ENCODE results near the gene PRKCD. TPM values are rescaled to one million over a fixed set of nuclear protein-coding genes. Genes with fewer than 3 reads are reported as not detected.
A peak's percentile ranks its signal among the peaks of the same experiment; 100 is the strongest.

The PRKCD gene
- total and polyA plus RNA-seq, 2 donors (not counting 1 experiment from before 2014, with no cell fraction given), result 46.7 to 68.8 TPM

- H3K9me3 ChIP-seq (ENCODE audit: control extremely low read depth in 1 of 3, control insufficient read depth in 2 of 3, insufficient read depth in 1 of 3, low read length in 2 of 3), result no peaks in the 10 kb centered on the region
- H3K27ac ChIP-seq (ENCODE audit: low read length in 2 of 2), result no peak overlapping the region
- ChIA-PET CTCF (interaction anchor here (0.8 to 4.6 kb wide), 4 partner anchors 28 to 51 kb away, joined by 4 to 27 read pairs (median 10); no protein-coding TSS in a partner anchor), POLR2A (interaction anchor here (0.7 to 1.3 kb wide), 2 partner anchors 9 to 34 kb away, joined by 3 to 4 read pairs; no protein-coding TSS in a partner anchor)
- Mint-ChIP-seq H3K27me3 (no peaks in the 10 kb centered on the region), H3K4me3 (no peak overlapping the region), H3K27ac (peak overlapping the region; percentile 29), H3K9me3 (ENCODE audit: insufficient read depth) (no peaks in the 10 kb centered on the region), H3K4me1 (peaks cover 80% of the 10 kb centered on the region)
- 82% methylated on average over 9 of the region's 9 CpGs for WGBS (ENCODE audit: insufficient coverage)
- intact Hi-C loops (cut with micrococcal nuclease), result loop anchor here (10.0 kb wide), 1 partner anchor 630 kb away; the partner anchor contains the start of genes NT5DC2 and UQCC5
- ATAC-seq (ENCODE audit: low read depth) (no peak), DNase-seq (no peak)
- TF ChIP-seq EZH2 (IDR thresholded peaks at IDR 0.05; ENCODE audit: borderline replicate concordance, insufficient read depth, low read depth, low read length, poor library complexity, severe bottlenecking), result no peak
- TF ChIP-seq, protein P1, sequence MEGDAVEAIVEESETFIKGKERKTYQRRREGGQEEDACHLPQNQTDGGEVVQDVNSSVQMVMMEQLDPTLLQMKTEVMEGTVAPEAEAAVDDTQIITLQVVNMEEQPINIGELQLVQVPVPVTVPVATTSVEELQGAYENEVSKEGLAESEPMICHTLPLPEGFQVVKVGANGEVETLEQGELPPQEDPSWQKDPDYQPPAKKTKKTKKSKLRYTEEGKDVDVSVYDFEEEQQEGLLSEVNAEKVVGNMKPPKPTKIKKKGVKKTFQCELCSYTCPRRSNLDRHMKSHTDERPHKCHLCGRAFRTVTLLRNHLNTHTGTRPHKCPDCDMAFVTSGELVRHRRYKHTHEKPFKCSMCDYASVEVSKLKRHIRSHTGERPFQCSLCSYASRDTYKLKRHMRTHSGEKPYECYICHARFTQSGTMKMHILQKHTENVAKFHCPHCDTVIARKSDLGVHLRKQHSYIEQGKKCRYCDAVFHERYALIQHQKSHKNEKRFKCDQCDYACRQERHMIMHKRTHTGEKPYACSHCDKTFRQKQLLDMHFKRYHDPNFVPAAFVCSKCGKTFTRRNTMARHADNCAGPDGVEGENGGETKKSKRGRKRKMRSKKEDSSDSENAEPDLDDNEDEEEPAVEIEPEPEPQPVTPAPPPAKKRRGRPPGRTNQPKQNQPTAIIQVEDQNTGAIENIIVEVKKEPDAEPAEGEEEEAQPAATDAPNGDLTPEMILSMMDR (IDR thresholded peaks at IDR 0.05), result no peak
- peaks cover 0 to 31% of the 10 kb centered on the region in 2 experiments for H3K36me3 ChIP-seq (replicated peaks in 1 of 2; ENCODE audit: control extremely low read depth in 1 of 2, control insufficient read depth in 1 of 2, extremely low read depth in 1 of 2, insufficient read depth in 2 of 2, low read length in 1 of 2)
- H3K9ac ChIP-seq (ENCODE audit: low read length), result no peak overlapping the region
- H2AFZ ChIP-seq (ENCODE audit: insufficient read depth, low read depth, low read length, poor library complexity, severe bottlenecking), result no peak overlapping the region
- H4K20me1 ChIP-seq (ENCODE audit: control insufficient read depth, insufficient read depth, low read length, poor library complexity, severe bottlenecking), result peaks cover 80% of the 10 kb centered on the region
- H3K4me3 ChIP-seq (ENCODE audit: control extremely low read depth in 1 of 5, extremely low read depth in 1 of 5, insufficient read depth in 1 of 5, low read depth in 2 of 5, low read length in 4 of 5), result no peak overlapping the region
- no peaks in the 10 kb centered on the region for H3K27me3 ChIP-seq (replicated peaks in 1 of 4; ENCODE audit: control extremely low read depth in 1 of 4, control insufficient read depth in 3 of 4, insufficient read depth in 4 of 4, low read length in 3 of 4)
- peaks cover 96% of the 10 kb centered on the region for H3K79me2 ChIP-seq (ENCODE audit: control insufficient read depth, insufficient read depth, low read length)
- peaks cover 71 to 85% of the 10 kb centered on the region in 2 donors for H3K4me1 ChIP-seq (ENCODE audit: control insufficient read depth in 2 of 2, insufficient read depth in 2 of 2, low read length in 2 of 2)
- H3K4me2 ChIP-seq (replicated peaks; ENCODE audit: low read depth, low read length, poor library complexity, severe bottlenecking), result no peak overlapping the region
Observed at GRCh38 chr3:53164911-53165310, 3.9 kb downstream of the PRKCD start.

DNA sequence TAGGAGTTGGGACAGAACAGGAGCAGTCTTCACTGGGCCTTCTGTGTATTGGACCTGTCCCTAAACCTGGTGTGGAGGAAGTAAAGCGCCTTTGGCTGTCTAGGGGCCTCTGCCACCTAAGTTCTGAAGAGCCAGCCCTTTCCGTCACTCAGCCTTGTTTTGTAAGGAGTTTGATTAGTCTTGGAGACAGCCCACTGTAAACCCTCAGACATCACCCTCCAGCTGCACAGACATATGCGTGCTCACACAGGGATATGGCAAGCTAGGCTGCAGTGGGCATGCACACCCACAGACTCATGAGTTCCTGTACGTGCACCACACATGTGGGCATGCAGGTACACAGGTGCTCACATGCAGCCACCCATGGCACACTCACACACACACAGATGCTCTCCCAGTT lies 5.2 kb downstream of the PRKCD start:
- Histone ChIP-seq H3K4me2 (replicated peaks; ENCODE audit: low read depth, low read length, poor library complexity, severe bottlenecking) (peak overlapping the region; percentile 78), H3K4me3 (ENCODE audit: control extremely low read depth in 1 of 5, extremely low read depth in 1 of 5, insufficient read depth in 1 of 5, low read depth in 2 of 5, low read length in 4 of 5) (no peak overlapping the region), H3K27me3 (replicated peaks in 1 of 4; ENCODE audit: control extremely low read depth in 1 of 4, control insufficient read depth in 3 of 4, insufficient read depth in 4 of 4, low read length in 3 of 4) (no peaks in the 10 kb centered on the region), H2AFZ (ENCODE audit: insufficient read depth, low read depth, low read length, poor library complexity, severe bottlenecking) (no peak overlapping the region), H3K9ac (ENCODE audit: low read length) (no peak overlapping the region), H3K9me3 (ENCODE audit: control extremely low read depth in 1 of 3, control insufficient read depth in 2 of 3, insufficient read depth in 1 of 3, low read length in 2 of 3) (no peaks in the 10 kb centered on the region), H3K79me2 (ENCODE audit: control insufficient read depth, insufficient read depth, low read length) (peaks cover 99% of the 10 kb centered on the region), H4K20me1 (ENCODE audit: control insufficient read depth, insufficient read depth, low read length, poor library complexity, severe bottlenecking) (peaks cover 92% of the 10 kb centered on the region), H3K36me3 (replicated peaks in 1 of 2; ENCODE audit: control extremely low read depth in 1 of 2, control insufficient read depth in 1 of 2, extremely low read depth in 1 of 2, insufficient read depth in 2 of 2, low read length in 1 of 2) (peaks cover 0 to 39% of the 10 kb centered on the region in 2 experiments), H3K4me1 (ENCODE audit: control insufficient read depth in 2 of 2, insufficient read depth in 2 of 2, low read length in 2 of 2) (peaks cover 79 to 92% of the 10 kb centered on the region in 2 donors), H3K27ac (ENCODE audit: low read length in 2 of 2) (peak overlapping the region in 1 of 2 donors; percentile 48)
- ChIA-PET POLR2A (no interaction called here), CTCF (interaction anchor here (4.6 kb wide), 1 partner anchor 32 kb away, joined by 27 read pairs; no protein-coding TSS in a partner anchor)
- H3K27ac Mint-ChIP-seq, result peak overlapping the region; percentile 68
- intact Hi-C loops (cut with micrococcal nuclease), result loop anchor here (10.0 kb wide), 1 partner anchor 631 kb away; the partner anchor contains the start of genes NT5DC2 and UQCC5
- DNase-seq (no peak), ATAC-seq (ENCODE audit: low read depth) (no peak)
- H3K4me3 Mint-ChIP-seq, result peak overlapping the region; percentile 6
- H3K4me1 Mint-ChIP-seq, result peaks cover 85% of the 10 kb centered on the region
- H3K27me3 Mint-ChIP-seq, result no peaks in the 10 kb centered on the region
- no peak for TF ChIP-seq EZH2 (IDR thresholded peaks at IDR 0.05; ENCODE audit: borderline replicate concordance, insufficient read depth, low read depth, low read length, poor library complexity, severe bottlenecking)
- H3K9me3 Mint-ChIP-seq (ENCODE audit: insufficient read depth), result no peaks in the 10 kb centered on the region
- 64% methylated on average over 2 of the region's 4 CpGs for WGBS (ENCODE audit: insufficient coverage)
